HCT116 (cell line): ENCODE measurements around the gene RNF182. TPM values are rescaled to one million over a fixed set of nuclear protein-coding genes. Genes with fewer than 3 reads are reported as not detected.

Experiments used
- ATAC-seq: fragments of 200-7000 bp; cut with Tn5 transposase; 2 replicates; pipeline ENCODE4 v1.9.1; 2020; ENCODE audit warnings: mild to moderate bottlenecking, moderate library complexity
- BruUV-seq: library from RNA; stranded (reverse); fragments of 400-500 nt; replicated peaks from 2 replicates; lab custom pipeline; 2021; lab: Mats Ljungman, UMichigan
- CTCF ChIA-PET: fragments of 300-600 bp; sonication (Branson Sonifier 250); formaldehyde crosslinking; loops from one replicate; lab custom pipeline; 2021; ENCODE audit warnings: antibody characterized with exemption; lab: Charles Lee
- POLR2A ChIA-PET: fragments of 300-600, 350-600 bp; sonication (Branson Sonifier 250); formaldehyde crosslinking; loops from one replicate; lab custom pipeline; 2021; ENCODE audit warnings: antibody characterized with exemption; lab: Charles Lee
- RAD21 ChIA-PET, 2 experiments: fragments of 300-600 bp; sonication (Branson Sonifier 250); formaldehyde crosslinking; loops; one replicate each; lab custom pipeline; 2023; ENCODE audit warnings: low total read pairs in 2 of 2; ENCODE audit not compliant: uncharacterized antibody in 2 of 2, unreplicated experiment in 2 of 2, low non-redundant PET in 1 of 2; lab: Charles Lee
- DNase-seq: peaks from one replicate; pipeline ENCODE4 v3.0.0-alpha.2; 2010; ENCODE audit warnings: low read depth, low spot score
- H2AFZ ChIP-seq: fragments of 200-600 bp; shearing (Covaris generic), sonication (generic); 2 replicates; pipeline ENCODE4 v1.6.1; 2017; ENCODE audit warnings: low read depth, mixed run types, mixed read lengths, antibody characterized with exemption, low read length; ENCODE audit not compliant: poor library complexity, severe bottlenecking
- H3K27ac ChIP-seq: 2 replicates; pipeline ENCODE4 v1.5.1; 2012; ENCODE audit warnings: low read depth, low read length
- H3K27me3 ChIP-seq: fragments of 200-600 bp; sonication (generic); 2 replicates; pipeline ENCODE4 v1.6.1; 2016; ENCODE audit warnings: mixed run types, low read length, mixed read lengths; ENCODE audit not compliant: insufficient read depth
- H3K36me3 ChIP-seq, 2 experiments: fragments of 200-500 bp in 1 of 2; fragments of 200-600 bp in 1 of 2; sonication (Bioruptor generic) in 1 of 2; sonication (generic) in 1 of 2; 2 replicates each; pipeline versions ENCODE4 v1.5.1 to v1.6.1; 2014 to 2016; ENCODE audit warnings: low read length in 2 of 2, inconsistent platforms in 1 of 2, mixed read lengths in 1 of 2, mixed run types in 1 of 2; ENCODE audit not compliant: insufficient read depth in 2 of 2, control insufficient read depth in 1 of 2
- H3K4me1 ChIP-seq, 2 experiments: fragments of 200-600 bp in 1 of 2; sonication (generic) in 1 of 2; 2 replicates each; pipeline versions ENCODE4 v1.5.1 to v1.6.1; 2012 to 2017; ENCODE audit warnings: low read length in 2 of 2, inconsistent platforms in 1 of 2, mild to moderate bottlenecking in 1 of 2, mixed read lengths in 1 of 2, mixed run types in 1 of 2, moderate library complexity in 1 of 2; ENCODE audit not compliant: insufficient read depth in 2 of 2, control insufficient read depth in 1 of 2
- H3K4me2 ChIP-seq: fragments of 200-600 bp; sonication (generic); 2 replicates; pipeline ENCODE4 v1.6.1; 2017; ENCODE audit warnings: mixed run types, low read length, mixed read lengths
- H3K4me3 ChIP-seq, 2 experiments: fragments of 200-600 bp in 1 of 2; sonication (generic) in 1 of 2; replicated peaks in 1 of 2; 2 replicates each; pipeline ENCODE4 v1.5.1; 2011 to 2016; ENCODE audit warnings: low read length in 2 of 2, control low read depth in 1 of 2, low read depth in 1 of 2, mild to moderate bottlenecking in 1 of 2, mixed read lengths in 1 of 2, mixed run types in 1 of 2
- H3K79me2 ChIP-seq: fragments of 200-600 bp; sonication (generic); 2 replicates; pipeline ENCODE4 v1.6.1; 2017; ENCODE audit warnings: mild to moderate bottlenecking, mixed run types, low read length, moderate library complexity, mixed read lengths; ENCODE audit not compliant: insufficient read depth
- H3K9ac ChIP-seq: fragments of 200-600 bp; sonication (generic); 2 replicates; pipeline ENCODE4 v1.6.1; 2016; ENCODE audit warnings: low read length, mixed read lengths
- H3K9me2 ChIP-seq: fragments of 200-600 bp; sonication (generic), shearing (Covaris generic); 2 replicates; pipeline ENCODE4 v1.6.1; 2017; ENCODE audit warnings: mixed run types, mild to moderate bottlenecking, moderate library complexity; ENCODE audit not compliant: insufficient read depth
- H3K9me3 ChIP-seq, 2 experiments: fragments of 200-500 bp in 1 of 2; fragments of 200-600 bp in 1 of 2; sonication (Bioruptor generic) in 1 of 2; sonication (generic) in 1 of 2; 2 replicates each; pipeline ENCODE4 v1.6.1; 2014 to 2017; ENCODE audit warnings: low read length in 2 of 2, mixed read lengths in 2 of 2, inconsistent platforms in 1 of 2, low read depth in 1 of 2, mild to moderate bottlenecking in 1 of 2, mixed run types in 1 of 2, moderate library complexity in 1 of 2; ENCODE audit not compliant: control insufficient read depth in 1 of 2, insufficient read depth in 1 of 2
- H4K20me1 ChIP-seq: fragments of 200-600 bp; sonication (generic), shearing (Covaris generic); 2 replicates; pipeline ENCODE4 v1.6.1; 2017; ENCODE audit warnings: mixed run types, mild to moderate bottlenecking, moderate library complexity; ENCODE audit not compliant: insufficient read depth
- ATF3 ChIP-seq: IDR thresholded peaks from 2 replicates; pipeline ENCODE4 v1.6.1; 2012
- CBX3 ChIP-seq: IDR thresholded peaks from 2 replicates; pipeline ENCODE4 v1.6.1; 2012; ENCODE audit warnings: low read depth
- EGR1 ChIP-seq: IDR thresholded peaks from 2 replicates; pipeline ENCODE4 v1.6.1; 2012; ENCODE audit warnings: low read depth
- ELF1 ChIP-seq: IDR thresholded peaks from 2 replicates; pipeline ENCODE4 v1.6.1; 2012; ENCODE audit warnings: low read depth, borderline replicate concordance
- EZH2 ChIP-seq: fragments of 200-600 bp; sonication (generic); IDR thresholded peaks from 2 replicates; pipeline ENCODE4 v1.6.1; 2017; ENCODE audit warnings: antibody characterized with exemption, mixed run types
- MAX ChIP-seq: IDR thresholded peaks from 2 replicates; pipeline ENCODE4 v1.6.1; 2012
- POLR2A ChIP-seq: IDR thresholded peaks from 2 replicates; pipeline ENCODE4 v1.7.0; 2011; ENCODE audit warnings: borderline replicate concordance; ENCODE audit not compliant: insufficient read depth, insufficient read length; ENCODE audit errors: extremely low read depth
- POLR2AphosphoS5 ChIP-seq: IDR thresholded peaks from 2 replicates; pipeline ENCODE4 v1.6.1; 2011; ENCODE audit warnings: mild to moderate bottlenecking, low read depth, low read length, moderate library complexity
- REST ChIP-seq: IDR thresholded peaks from 2 replicates; pipeline ENCODE4 v1.6.1; 2012; ENCODE audit warnings: low read depth
- SIN3A ChIP-seq: IDR thresholded peaks from 2 replicates; pipeline ENCODE4 v1.6.1; 2012; ENCODE audit warnings: low read depth
- SP1 ChIP-seq: IDR thresholded peaks from 2 replicates; pipeline ENCODE4 v1.6.1; 2012; ENCODE audit warnings: low read depth
- SRF ChIP-seq: IDR thresholded peaks from 2 replicates; pipeline ENCODE4 v1.6.1; 2012; ENCODE audit warnings: low read depth
- YY1 ChIP-seq: IDR thresholded peaks from 2 replicates; pipeline ENCODE4 v1.6.1; 2011; ENCODE audit warnings: low read length, low read depth, moderate library complexity, mild to moderate bottlenecking; ENCODE audit not compliant: insufficient replicate concordance; ENCODE audit errors: extremely low read depth
- ZBTB33 ChIP-seq: IDR thresholded peaks from 2 replicates; pipeline ENCODE4 v1.6.1; 2011; ENCODE audit warnings: mild to moderate bottlenecking, low read length, moderate library complexity; ENCODE audit not compliant: insufficient replicate concordance; ENCODE audit errors: extremely low read depth
- ZNF274 ChIP-seq: fragments of 200-500 bp; sonication (Bioruptor generic); IDR thresholded peaks from 2 replicates; pipeline ENCODE4 v1.6.1; 2014; ENCODE audit warnings: mild to moderate bottlenecking, low read depth, low read length, inconsistent platforms
- intact Hi-C: fragments of 100-400 bp; cut with micrococcal nuclease; formaldehyde crosslinking; loops from 2 replicates; pipeline ENCODE4 v1.10.0; 2022
- total RNA-seq: library from RNA; stranded (reverse); gene quantifications from one replicate; pipeline ENCODE4 v1.2.1, GENCODE V29; 2021; ENCODE audit not compliant: unreplicated experiment

The RNF182 gene
- total RNA-seq, 1 experiment from 2014 or later, result 6.5 TPM

- intact Hi-C loops, result no loop called here
- Histone ChIP-seq H3K79me2 (no peaks in the 10 kb centered on the region), H3K9ac (no peak overlapping the region), H3K9me3 (no peaks in the 10 kb centered on the region), H3K27ac (no peak overlapping the region), H3K4me2 (no peak overlapping the region), H2AFZ (no peak overlapping the region), H3K4me1 (no peaks in the 10 kb centered on the region), H3K9me2 (no peaks in the 10 kb centered on the region), H3K27me3 (no peaks in the 10 kb centered on the region), H4K20me1 (no peaks in the 10 kb centered on the region), H3K36me3 (no peaks in the 10 kb centered on the region), H3K4me3 (no peak overlapping the region)
- no TSS peak for BruUV-seq
- DNase-seq (no peak), ATAC-seq (no peak)
- TF ChIP-seq MAX, result no peak
- no peak for TF ChIP-seq POLR2AphosphoS5
- TF ChIP-seq EGR1, result no peak
- TF ChIP-seq SRF, result no peak
- TF ChIP-seq ELF1, result no peak
- TF ChIP-seq SIN3A, result no peak
- no peak for TF ChIP-seq SP1
- no peak for TF ChIP-seq YY1
- ChIA-PET CTCF (no interaction called here), RAD21 (no interaction called here), POLR2A (no interaction called here)
Measured at GRCh38 chr6:13883966-13884365, 40.8 kb upstream of the RNF182 start.

- H3K9ac ChIP-seq, result no peak overlapping the region
- POLR2A ChIA-PET, result no interaction called here
- no peaks in the 10 kb centered on the region for H4K20me1 ChIP-seq
- H3K9me2 ChIP-seq, result no peaks in the 10 kb centered on the region
- H3K4me3 ChIP-seq, result no peak overlapping the region
- RAD21 ChIA-PET, result no interaction called here
- no TSS peak for BruUV-seq
- H3K27me3 ChIP-seq, result no peaks in the 10 kb centered on the region
- no peak for ATAC-seq
- H3K4me2 ChIP-seq, result no peak overlapping the region
- DNase-seq, result no peak
- no peaks in the 10 kb centered on the region for H3K4me1 ChIP-seq
- H3K9me3 ChIP-seq, result no peaks in the 10 kb centered on the region
- no peaks in the 10 kb centered on the region for H3K79me2 ChIP-seq
- no peaks in the 10 kb centered on the region for H3K36me3 ChIP-seq
- no peak overlapping the region for H3K27ac ChIP-seq
- H2AFZ ChIP-seq, result no peak overlapping the region
- intact Hi-C loops, result no loop called here
- CTCF ChIA-PET, result no interaction called here
- TF ChIP-seq CBX3, result no peak
- no peak for TF ChIP-seq ELF1
- no peak for TF ChIP-seq ZBTB33
- no peak for TF ChIP-seq EGR1
- TF ChIP-seq ATF3, result no peak
- no peak for TF ChIP-seq SP1
- no peak for TF ChIP-seq REST
- no peak for TF ChIP-seq YY1
- no peak for TF ChIP-seq ZNF274
- no peak for TF ChIP-seq EZH2
- no peak for TF ChIP-seq MAX
- TF ChIP-seq POLR2A, result no peak
Measured at GRCh38 chr6:13884397-13884796, 40.4 kb upstream of the RNF182 start.
